Esophagus squamous epithelium (tissue), 4 donors: ENCODE measurements around the gene CFAP74.

Source experiments
- POLR2A ChIP-seq, 4 donors: fragments of 450-650 bp; IDR thresholded peaks; one replicate each; pipeline ENCODE4 v1.6.1; 2017; ENCODE audit warnings: antibody characterized with exemption in 4 of 4, mild to moderate bottlenecking in 4 of 4, moderate library complexity in 3 of 4
- TF ChIP-seq, protein P1 (sequence below), 6 experiments: fragments of 450-650 bp in 4 of 6; fragments of 200-600 bp in 2 of 6; sonication (generic) in 2 of 6; IDR thresholded peaks; one replicate each; pipeline ENCODE4 v1.5.1; 2016 to 2019; ENCODE audit warnings: antibody characterized with exemption in 6 of 6, mild to moderate bottlenecking in 4 of 6, moderate library complexity in 4 of 6

DNA sequence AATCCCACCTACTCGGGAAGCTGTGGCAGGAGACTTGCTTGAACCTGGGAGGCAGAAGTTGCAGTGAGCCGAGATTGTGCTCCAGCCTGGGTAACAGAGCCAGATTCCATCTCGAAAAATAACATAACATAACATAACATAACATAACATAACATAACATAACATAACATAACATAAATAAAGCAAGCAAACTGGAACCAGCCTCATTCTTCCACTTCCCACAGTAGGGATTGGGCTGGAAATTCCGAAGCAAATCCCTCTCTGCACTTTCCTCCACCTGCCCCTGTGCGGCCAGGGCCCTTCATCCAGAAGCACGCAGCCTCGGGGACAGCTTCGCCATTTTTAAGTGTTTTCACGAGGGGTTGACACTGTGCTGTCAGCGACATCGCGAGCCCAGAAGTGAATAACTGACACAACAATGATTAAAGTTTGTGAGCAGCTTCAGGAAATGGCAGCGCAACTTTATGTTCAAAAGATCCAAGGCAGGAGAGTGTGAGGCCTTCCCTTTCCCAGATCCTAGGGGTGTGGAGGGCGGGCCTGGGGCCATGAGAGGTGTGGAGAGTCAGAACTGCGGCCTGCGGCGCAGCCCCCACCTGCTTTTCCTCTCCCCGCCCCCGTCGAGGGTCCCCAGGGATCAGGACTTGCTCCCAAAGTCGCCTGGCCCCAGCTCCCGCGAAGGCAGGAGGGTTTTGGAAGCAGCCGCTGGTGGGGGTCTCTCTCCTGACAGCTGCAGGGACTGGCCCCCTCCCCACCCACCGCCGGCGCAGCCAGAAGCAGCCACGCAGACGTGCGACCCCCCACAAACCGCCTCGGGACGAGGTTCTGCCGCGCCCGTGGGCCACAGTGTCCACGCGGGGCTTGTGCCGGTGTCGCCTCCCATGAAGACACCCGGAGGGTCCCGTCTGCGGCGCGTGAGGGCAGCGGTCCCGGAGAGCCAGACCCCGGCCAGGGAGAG, 14.9 kb upstream of the CFAP74 start:
- TF ChIP-seq, protein P1, sequence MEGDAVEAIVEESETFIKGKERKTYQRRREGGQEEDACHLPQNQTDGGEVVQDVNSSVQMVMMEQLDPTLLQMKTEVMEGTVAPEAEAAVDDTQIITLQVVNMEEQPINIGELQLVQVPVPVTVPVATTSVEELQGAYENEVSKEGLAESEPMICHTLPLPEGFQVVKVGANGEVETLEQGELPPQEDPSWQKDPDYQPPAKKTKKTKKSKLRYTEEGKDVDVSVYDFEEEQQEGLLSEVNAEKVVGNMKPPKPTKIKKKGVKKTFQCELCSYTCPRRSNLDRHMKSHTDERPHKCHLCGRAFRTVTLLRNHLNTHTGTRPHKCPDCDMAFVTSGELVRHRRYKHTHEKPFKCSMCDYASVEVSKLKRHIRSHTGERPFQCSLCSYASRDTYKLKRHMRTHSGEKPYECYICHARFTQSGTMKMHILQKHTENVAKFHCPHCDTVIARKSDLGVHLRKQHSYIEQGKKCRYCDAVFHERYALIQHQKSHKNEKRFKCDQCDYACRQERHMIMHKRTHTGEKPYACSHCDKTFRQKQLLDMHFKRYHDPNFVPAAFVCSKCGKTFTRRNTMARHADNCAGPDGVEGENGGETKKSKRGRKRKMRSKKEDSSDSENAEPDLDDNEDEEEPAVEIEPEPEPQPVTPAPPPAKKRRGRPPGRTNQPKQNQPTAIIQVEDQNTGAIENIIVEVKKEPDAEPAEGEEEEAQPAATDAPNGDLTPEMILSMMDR (IDR thresholded peaks at IDR 0.05): no peak
- no peak for TF ChIP-seq POLR2A (IDR thresholded peaks at IDR 0.05)
